ENCODE measurements around the gene DGKQ. TPM values are rescaled to one million over a fixed set of nuclear protein-coding genes. Genes with fewer than 3 reads are reported as not detected.

DGKQ gene
- total RNA-seq, 1 experiment from 2014 or later: 12.6 TPM

Other genes starting within 250 kb of the DGKQ start
- 0.48 and 0.58 TPM in 2 replicates for gene CPLX1, start 147.4 kb downstream of the DGKQ start, total RNA-seq (2014; rRNA removed; shearing (Covaris generic))
- 98.5 and 119 TPM in 2 replicates for gene GAK, start 41.3 kb downstream of the DGKQ start, total RNA-seq (2014; rRNA removed; shearing (Covaris generic))
- gene TMEM175, start 41.1 kb downstream of the DGKQ start, total RNA-seq (2014; rRNA removed; shearing (Covaris generic)): 10.5 and 13.0 TPM in 2 replicates
- gene IDUA, start 13.5 kb upstream of the DGKQ start, total RNA-seq (2014; rRNA removed; shearing (Covaris generic)): 3.8 and 6.1 TPM in 2 replicates
- 0.37 TPM in 1 of 2 replicates, not detected in the other for gene SLC26A1, start 19.8 kb upstream of the DGKQ start, total RNA-seq (2014; rRNA removed; shearing (Covaris generic))
- 4.8 and 6.6 TPM in 2 replicates for gene FGFRL1, start 38.1 kb upstream of the DGKQ start, total RNA-seq (2014; rRNA removed; shearing (Covaris generic))
- not detected in 2 replicates for gene RNF212, start 140.0 kb upstream of the DGKQ start, total RNA-seq (2014; rRNA removed; shearing (Covaris generic))
- 0.80 and 1.1 TPM in 2 replicates for gene SPON2, start 199.0 kb upstream of the DGKQ start, total RNA-seq (2014; rRNA removed; shearing (Covaris generic))